GM23338 (cell line): ENCODE data around the gene PTPRJ. TPM values are rescaled to one million over a fixed set of nuclear protein-coding genes. Genes with fewer than 3 reads are reported as not detected.

Experiments used
- ATAC-seq: fragments of 200-7000 bp; cut with Tn5 transposase; 3 replicates; pipeline ENCODE4 v1.9.1; 2020
- DNase-seq: peaks from one replicate; pipeline ENCODE4 v3.0.0-alpha.2; 2015; ENCODE audit warnings: low spot score
- H2AFZ ChIP-seq: fragments of 200-600 bp; sonication (generic); 2 replicates; pipeline ENCODE4 v1.8.0; 2016; ENCODE audit warnings: antibody characterized with exemption, mild to moderate bottlenecking, moderate library complexity
- H3F3A ChIP-seq: fragments of 200-600 bp; sonication (generic); replicated peaks from 2 replicates; pipeline ENCODE4 v1.8.0; 2017; ENCODE audit warnings: antibody characterized with exemption, mixed run types, low read depth
- H3K27ac ChIP-seq: fragments of 200-600 bp; sonication (generic); 2 replicates; pipeline ENCODE4 v1.6.1; 2016; ENCODE audit warnings: low read depth
- H3K27me3 ChIP-seq: fragments of 200-600 bp; sonication (generic); 2 replicates; pipeline ENCODE4 v1.8.0; 2016; ENCODE audit warnings: mild to moderate bottlenecking, mixed run types, moderate library complexity; ENCODE audit not compliant: insufficient read depth
- H3K36me3 ChIP-seq: fragments of 200-600 bp; sonication (generic); 2 replicates; pipeline ENCODE4 v1.8.0; 2016; ENCODE audit warnings: mild to moderate bottlenecking; ENCODE audit not compliant: insufficient read depth
- H3K4me1 ChIP-seq: fragments of 200-600 bp; sonication (generic); 2 replicates; pipeline ENCODE4 v1.8.0; 2016; ENCODE audit warnings: mild to moderate bottlenecking, moderate library complexity; ENCODE audit not compliant: insufficient read depth
- H3K4me2 ChIP-seq: fragments of 200-600 bp; sonication (generic); 2 replicates; pipeline ENCODE4 v1.7.1; 2017; ENCODE audit warnings: mixed run types
- H3K4me3 ChIP-seq: fragments of 200-600 bp; sonication (generic); 2 replicates; pipeline ENCODE4 v1.6.1; 2016; ENCODE audit warnings: mixed run types
- H3K79me2 ChIP-seq: fragments of 200-600 bp; sonication (generic); replicated peaks from 2 replicates; pipeline ENCODE4 v1.8.0; 2017; ENCODE audit warnings: mild to moderate bottlenecking; ENCODE audit not compliant: insufficient read depth
- H3K9me2 ChIP-seq: fragments of 200-600 bp; sonication (generic); 2 replicates; pipeline ENCODE4 v1.8.0; 2017; ENCODE audit not compliant: insufficient read depth
- H4K20me1 ChIP-seq: fragments of 200-600 bp; sonication (generic); replicated peaks from 2 replicates; pipeline ENCODE4 v1.8.0; 2017; ENCODE audit warnings: mild to moderate bottlenecking; ENCODE audit not compliant: insufficient read depth
- H3K27ac Mint-ChIP-seq: 2 replicates; pipeline ENCODE4 v1.8.0; 2020; ENCODE audit warnings: inconsistent platforms, mild to moderate bottlenecking, moderate library complexity, mixed read lengths
- H3K27me3 Mint-ChIP-seq: 3 replicates; pipeline ENCODE4 v1.8.0; 2022; ENCODE audit warnings: low read depth, mild to moderate bottlenecking, moderate library complexity, mixed read lengths, inconsistent platforms; ENCODE audit not compliant: insufficient read depth, poor library complexity
- H3K36me3 Mint-ChIP-seq: 3 replicates; pipeline ENCODE4 v1.8.0; 2021; ENCODE audit warnings: low read depth, mild to moderate bottlenecking, inconsistent platforms, moderate library complexity, mixed read lengths
- H3K4me1 Mint-ChIP-seq: 3 replicates; pipeline ENCODE4 v1.8.0; 2020; ENCODE audit warnings: mild to moderate bottlenecking, inconsistent platforms, mixed read lengths
- H3K4me3 Mint-ChIP-seq: 3 replicates; pipeline ENCODE4 v1.8.0; 2021; ENCODE audit warnings: moderate library complexity, mild to moderate bottlenecking, inconsistent platforms, mixed read lengths
- H3K9me3 Mint-ChIP-seq: 3 replicates; pipeline ENCODE4 v1.8.0; 2020; ENCODE audit warnings: moderate library complexity, mild to moderate bottlenecking, inconsistent platforms, mixed read lengths
- CTCF ChIP-seq, 2 experiments: fragments of 200-600 bp in 1 of 2; sonication (generic) in 1 of 2; conservative IDR thresholded peaks; 2 replicates each; pipeline versions ENCODE4 v1.5.1 to v1.6.1; 2016 to 2017; ENCODE audit warnings: antibody characterized with exemption in 2 of 2, low read depth in 2 of 2, mild to moderate bottlenecking in 2 of 2, moderate library complexity in 1 of 2
- NANOG ChIP-seq: IDR thresholded peaks from 2 replicates; pipeline ENCODE4 v1.6.1; 2016; ENCODE audit warnings: antibody characterized with exemption, borderline replicate concordance
- REST ChIP-seq: IDR thresholded peaks from one replicate; pipeline ENCODE4 v1.6.1; 2018; ENCODE audit warnings: antibody characterized with exemption; ENCODE audit not compliant: unreplicated experiment
- STAT1 ChIP-seq: IDR thresholded peaks from one replicate; pipeline ENCODE4 v1.6.1; 2016; ENCODE audit warnings: antibody characterized with exemption; ENCODE audit not compliant: unreplicated experiment
- ZNF331 ChIP-seq: fragments of 250-450 bp; sonication (Bioruptor Pico); IDR thresholded peaks from 2 replicates; pipeline ENCODE4 v1.5.0; 2020; ENCODE audit warnings: low read depth, mild to moderate bottlenecking, moderate library complexity
- ZNF462 ChIP-seq: fragments of 250-450 bp; sonication (Bioruptor Pico); IDR thresholded peaks from 2 replicates; pipeline ENCODE4 v1.5.0; 2020; ENCODE audit warnings: mild to moderate bottlenecking, moderate library complexity
- polyA plus RNA-seq: library from polyadenylated mRNA; unstranded; fragments of >200 nt; fragmentation: Nextera tagmentation; extraction: Ambion mirVana; gene quantifications from 2 replicates; pipeline ENCODE4 v1.2.1, GENCODE V29; 2016
- total RNA-seq: library from RNA; depleted of rRNA; stranded (reverse); fragments of >200 nt; shearing (Covaris generic); gene quantifications from 2 replicates; pipeline ENCODE4 v1.2.3, GENCODE V29; 2014

Gene PTPRJ
- total and polyA plus RNA-seq, 2 experiments from 2014 or later: 4.2 to 16.0 TPM

- Histone ChIP-seq H3K4me1 (0 out of 2 replicates have a peak, but pooled peaks cover 2% of the 10 kb centered on the region), H3K9me2 (no peaks in the 10 kb centered on the region), H3K79me2 (peaks cover 3% of the 10 kb centered on the region; the same call in 1 of the 2 replicates), H3K4me2 (no peak overlapping the region), H3K27ac (no peak overlapping the region), H3K4me3 (no peak overlapping the region), H3F3A (no peaks in the 10 kb centered on the region), H4K20me1 (no peaks in the 10 kb centered on the region), H2AFZ (no peak overlapping the region), H3K27me3 (no peaks in the 10 kb centered on the region), H3K36me3 (no peaks in the 10 kb centered on the region)
- H3K9me3 Mint-ChIP-seq: peaks cover 4% of the 10 kb centered on the region; the same call in 1 of the 3 replicates
- peaks cover 4% of the 10 kb centered on the region for H3K27me3 Mint-ChIP-seq
- H3K36me3 Mint-ChIP-seq: peaks cover 6% of the 10 kb centered on the region; the same call in 2 of the 3 replicates
- DNase-seq (no peak), ATAC-seq (no peak)
- peaks cover 9% of the 10 kb centered on the region for H3K4me1 Mint-ChIP-seq
- TF ChIP-seq STAT1: no peak
- no peak for TF ChIP-seq ZNF462 (CRISPR knock-in tag)
- TF ChIP-seq CTCF (conservative IDR thresholded peaks at IDR 0.05; ENCODE audit: low read depth in 2 of 2): no peak
- no peak for TF ChIP-seq NANOG
- no peak for TF ChIP-seq ZNF331
- TF ChIP-seq REST: no peak
- H3K4me3 Mint-ChIP-seq: no peak overlapping the region
- no peak overlapping the region for H3K27ac Mint-ChIP-seq
Observed at GRCh38 chr11:48082771-48083170, 102.4 kb downstream of the PTPRJ start.
